HG03575 (cell line): ENCODE measurements around the gene ETS1.

Source experiments
- ATAC-seq: cut with Tn5 transposase; IDR thresholded peaks from one replicate; pipeline ENCODE4 v1.9.1; 2021; ENCODE audit not compliant: unreplicated experiment, insufficient number of reproducible peaks, low FRiP score; ENCODE audit errors: extremely low read depth

Gene ETS1

DNA sequence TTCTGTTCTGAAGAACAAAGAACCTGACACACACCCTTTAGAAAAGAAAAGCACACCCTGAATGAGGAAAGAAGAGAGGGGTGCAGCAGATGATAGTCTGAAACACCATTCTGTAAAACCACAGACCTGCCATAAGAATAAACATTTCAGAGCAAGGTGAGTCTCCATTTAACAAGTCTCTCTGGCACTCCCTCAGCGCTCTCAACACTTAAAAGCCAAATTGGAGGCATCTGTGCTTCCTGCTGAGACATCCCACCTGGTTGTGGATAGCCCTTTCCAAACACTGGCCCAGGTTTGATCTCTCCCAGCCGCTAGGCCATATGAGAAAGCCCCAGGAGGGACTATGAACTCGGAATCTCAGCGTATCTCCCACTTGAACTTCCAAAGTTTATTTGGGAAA is 36.3 kb downstream of the ETS1 start:
- no peak for ATAC-seq

DNA sequence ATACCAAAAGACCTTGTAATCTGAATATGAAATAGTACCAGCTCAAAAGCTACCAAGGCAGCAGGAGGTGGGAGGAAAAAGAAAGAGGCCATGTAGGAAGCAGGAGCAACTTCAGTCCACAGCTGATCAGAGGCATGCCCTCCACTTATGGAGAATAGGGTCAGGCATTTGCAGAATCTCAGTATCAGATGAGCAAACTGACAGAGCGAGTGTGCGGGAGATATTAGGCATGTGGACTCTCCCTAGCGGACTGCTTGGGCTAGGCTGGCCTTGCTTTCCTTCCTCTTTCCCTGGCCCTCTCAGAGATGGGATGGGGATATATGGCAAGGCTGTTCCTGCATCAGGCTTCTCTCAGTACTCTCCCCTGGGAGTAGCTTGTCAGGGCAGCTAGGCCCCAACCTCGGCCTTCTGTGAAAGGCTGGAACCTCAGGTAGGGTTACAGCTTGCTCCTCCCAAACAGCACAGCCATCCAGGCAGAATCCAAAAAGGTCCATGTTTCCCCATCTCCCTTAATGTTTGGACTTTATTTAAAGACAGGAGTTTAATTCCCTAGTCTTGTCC is 37.0 kb downstream of the ETS1 start:
- no peak for ATAC-seq

DNA sequence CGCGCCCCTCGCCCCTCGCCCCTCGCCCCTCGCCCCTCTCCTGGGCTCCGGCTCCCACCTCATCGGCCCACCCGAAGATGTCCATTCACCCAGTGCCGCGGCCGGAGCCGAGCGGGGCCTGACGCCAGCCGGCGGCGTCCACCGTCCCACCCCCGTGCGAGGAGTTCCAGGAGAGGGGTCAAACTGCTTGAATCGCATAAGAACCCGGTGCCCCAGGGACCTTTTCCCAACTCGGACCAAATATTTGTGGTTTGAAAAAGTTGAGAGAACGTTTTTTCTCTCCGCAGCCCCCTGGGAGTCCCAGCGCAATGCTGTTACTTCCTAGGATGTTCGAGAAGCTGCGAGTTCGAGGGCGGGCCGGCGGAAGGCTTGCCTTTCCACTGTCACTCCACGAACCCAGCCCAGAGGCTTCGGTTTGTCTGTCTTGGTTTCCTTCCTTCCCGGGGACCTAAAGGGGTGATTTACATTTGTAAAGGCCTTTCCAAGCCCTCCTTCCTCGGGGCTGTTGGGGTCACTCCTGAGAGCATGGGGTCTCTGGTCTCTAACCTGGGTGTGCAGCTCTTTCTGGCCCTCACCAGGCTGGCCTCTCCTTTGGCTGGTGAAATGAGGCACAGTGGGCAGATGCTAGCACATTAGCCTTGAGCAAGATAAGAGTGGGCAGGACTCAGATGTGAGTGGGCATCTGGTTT is 38.0 kb downstream of the ETS1 start:
- no peak for ATAC-seq

DNA sequence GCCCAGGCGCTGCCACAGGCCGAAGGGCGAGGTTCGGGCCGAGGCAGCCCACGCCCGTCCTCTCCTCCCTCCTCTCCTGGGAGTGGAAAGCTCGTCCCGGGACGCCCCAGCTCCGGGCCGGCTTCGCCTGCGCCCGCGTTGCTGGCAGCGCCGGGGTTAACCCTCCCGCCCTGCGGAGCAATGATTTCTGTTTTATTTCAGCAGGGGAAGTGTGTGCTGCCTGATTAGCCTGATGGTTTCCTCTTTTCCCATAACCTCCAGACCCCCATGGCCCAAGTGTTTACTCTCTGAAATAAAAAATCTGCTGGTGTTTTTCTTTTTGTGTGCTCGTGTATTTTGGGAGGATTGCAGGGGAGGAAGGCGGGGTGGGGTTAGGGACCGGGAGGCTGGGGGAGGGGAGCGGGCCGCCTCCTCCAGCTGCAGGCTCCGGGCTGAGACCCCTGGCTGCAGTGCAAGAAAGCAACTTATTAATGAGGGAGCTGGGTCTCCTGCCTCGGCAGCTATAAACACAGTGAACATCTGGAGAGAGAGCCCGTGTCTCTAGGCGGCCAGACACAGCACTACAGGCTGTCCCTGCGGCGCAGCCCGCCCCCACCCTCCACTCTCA is 38.6 kb downstream of the ETS1 start:
- ATAC-seq: no peak

DNA sequence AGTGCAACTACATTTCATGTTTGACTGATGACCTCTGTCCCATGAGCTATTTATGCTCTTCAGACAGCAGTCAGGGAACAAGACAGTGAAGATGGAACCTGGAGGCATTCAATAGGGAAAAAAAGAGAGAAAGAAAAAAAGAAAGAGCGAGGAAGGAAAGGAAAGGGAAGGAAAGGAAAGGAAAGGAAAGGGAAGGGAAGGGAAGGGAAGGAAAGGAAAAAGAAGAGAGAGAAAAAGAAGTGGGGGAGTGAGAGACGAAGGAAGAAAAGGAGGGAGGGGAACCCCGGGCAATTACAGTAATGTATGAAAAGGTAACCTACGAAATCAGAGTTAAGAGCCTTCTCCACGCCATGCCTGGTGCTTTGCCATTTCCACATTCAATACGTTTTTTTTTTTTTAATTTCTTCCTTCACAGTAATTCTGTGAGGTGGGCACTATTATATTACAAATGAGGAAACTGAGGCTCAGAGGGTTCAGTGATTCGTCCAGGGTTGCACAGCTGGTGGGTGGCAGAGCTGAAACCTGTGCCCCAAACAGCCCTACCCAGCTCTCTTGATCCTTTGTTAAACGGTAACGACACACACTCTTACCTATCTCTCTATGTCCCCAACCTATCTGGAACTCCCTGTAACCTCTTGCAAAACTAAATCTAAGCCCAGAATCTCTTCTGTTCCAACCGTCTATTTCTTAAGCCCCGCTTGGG is 39.3 kb downstream of the ETS1 start:
- no peak for ATAC-seq

DNA sequence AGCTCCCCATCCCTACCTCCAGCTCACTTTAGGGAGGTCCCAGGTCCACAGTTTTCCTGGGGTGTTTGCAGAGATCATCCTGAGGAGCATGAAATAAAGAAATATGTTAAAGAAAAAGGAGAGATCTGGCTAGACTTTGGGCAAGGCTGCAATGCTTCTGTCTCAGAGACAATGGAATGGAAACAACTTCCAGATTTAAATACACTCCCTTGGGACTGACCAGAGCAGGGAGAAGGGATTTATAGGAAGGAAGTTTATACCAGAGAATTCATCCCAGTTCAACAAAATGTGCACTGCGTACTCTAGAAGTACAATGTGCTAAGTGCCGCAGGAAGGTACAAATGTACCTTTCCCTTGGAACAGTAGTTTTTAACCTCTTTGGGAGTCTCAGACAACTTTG is 40.4 kb downstream of the ETS1 start:
- no peak for ATAC-seq

GRCh38 chr11:128544471-128545051 is 42.8 kb downstream of the ETS1 start:
- no peak for ATAC-seq

GRCh38 chr11:128540469-128540868 is 46.9 kb downstream of the ETS1 start:
- ATAC-seq: no peak

- no peak for ATAC-seq
These were observed 50.9 kb downstream of the ETS1 start for GRCh38 chr11:128536506-128536905.

GRCh38 chr11:128535468-128536457 is 51.6 kb downstream of the ETS1 start:
- no peak for ATAC-seq

GRCh38 chr11:128533472-128533871 is 53.9 kb downstream of the ETS1 start:
- ATAC-seq: no peak

DNA sequence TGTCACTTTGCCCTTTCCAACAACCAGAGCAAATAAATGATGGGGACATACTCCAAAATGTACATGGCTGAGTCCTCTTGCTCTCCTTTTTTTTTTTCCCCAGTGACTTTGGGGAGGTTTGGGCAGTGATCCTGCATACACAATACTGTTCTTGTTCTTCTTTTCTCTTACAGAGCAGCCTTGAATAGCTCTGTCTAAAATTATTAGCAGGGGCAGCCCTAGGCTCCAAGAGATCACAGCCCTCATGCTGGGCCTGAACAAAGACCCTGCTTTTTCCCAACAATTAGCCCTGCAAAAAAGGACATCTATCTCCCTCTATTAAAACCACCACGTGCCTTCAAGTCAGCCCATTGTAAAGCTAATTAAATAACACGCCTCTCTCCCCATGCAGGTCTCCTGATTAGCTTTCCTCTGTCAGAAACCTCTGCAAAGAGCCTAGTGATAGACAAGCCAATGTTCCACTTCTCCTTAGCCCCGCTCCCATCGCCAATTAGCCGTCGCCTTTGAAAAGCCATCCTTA is 54.7 kb downstream of the ETS1 start:
- no peak for ATAC-seq

DNA sequence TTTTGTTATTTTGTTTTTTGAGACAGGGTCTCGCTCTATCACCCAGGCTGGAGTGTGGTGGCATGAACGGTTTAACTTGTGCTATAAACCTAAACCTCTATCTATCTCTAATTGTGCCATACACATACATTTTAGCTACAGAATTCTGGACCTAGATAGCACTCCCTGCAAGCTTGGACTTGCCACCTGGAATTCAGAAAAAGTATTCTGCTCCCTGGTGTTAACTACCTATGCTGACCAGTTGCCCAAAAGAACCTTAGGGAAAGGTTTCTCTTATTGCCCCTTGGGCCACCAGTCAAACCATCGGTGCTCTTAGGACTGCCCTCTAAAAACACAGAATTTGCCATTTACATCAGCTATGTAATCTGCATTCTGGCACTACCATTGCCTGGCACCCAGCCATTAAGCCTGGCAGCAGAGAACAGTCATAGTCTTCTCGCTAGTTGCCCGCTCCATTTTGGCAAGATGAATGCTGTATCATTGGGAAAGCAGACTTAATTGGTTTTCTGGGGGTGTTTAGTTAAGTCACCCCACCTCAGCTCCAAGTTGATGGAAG is 55.3 kb downstream of the ETS1 start:
- no peak for ATAC-seq

DNA sequence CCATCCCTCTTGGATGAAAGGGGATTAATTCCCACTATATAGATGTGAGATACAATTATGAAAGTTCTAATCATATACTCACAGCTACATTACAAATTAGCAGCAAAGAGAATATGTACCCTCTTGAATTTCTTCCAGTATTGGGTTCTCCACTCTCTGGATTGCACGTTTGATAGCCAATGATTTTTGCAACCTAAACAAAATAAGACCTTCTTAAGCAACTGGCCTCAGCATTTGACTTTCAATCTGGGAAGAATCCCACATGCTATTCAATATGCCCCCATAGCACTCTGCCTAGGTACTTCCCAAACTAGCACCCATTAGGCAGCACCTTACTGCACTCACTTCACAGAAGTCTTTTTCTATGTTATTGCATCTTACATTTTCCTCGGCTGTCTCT is 55.8 kb downstream of the ETS1 start:
- no peak for ATAC-seq

DNA sequence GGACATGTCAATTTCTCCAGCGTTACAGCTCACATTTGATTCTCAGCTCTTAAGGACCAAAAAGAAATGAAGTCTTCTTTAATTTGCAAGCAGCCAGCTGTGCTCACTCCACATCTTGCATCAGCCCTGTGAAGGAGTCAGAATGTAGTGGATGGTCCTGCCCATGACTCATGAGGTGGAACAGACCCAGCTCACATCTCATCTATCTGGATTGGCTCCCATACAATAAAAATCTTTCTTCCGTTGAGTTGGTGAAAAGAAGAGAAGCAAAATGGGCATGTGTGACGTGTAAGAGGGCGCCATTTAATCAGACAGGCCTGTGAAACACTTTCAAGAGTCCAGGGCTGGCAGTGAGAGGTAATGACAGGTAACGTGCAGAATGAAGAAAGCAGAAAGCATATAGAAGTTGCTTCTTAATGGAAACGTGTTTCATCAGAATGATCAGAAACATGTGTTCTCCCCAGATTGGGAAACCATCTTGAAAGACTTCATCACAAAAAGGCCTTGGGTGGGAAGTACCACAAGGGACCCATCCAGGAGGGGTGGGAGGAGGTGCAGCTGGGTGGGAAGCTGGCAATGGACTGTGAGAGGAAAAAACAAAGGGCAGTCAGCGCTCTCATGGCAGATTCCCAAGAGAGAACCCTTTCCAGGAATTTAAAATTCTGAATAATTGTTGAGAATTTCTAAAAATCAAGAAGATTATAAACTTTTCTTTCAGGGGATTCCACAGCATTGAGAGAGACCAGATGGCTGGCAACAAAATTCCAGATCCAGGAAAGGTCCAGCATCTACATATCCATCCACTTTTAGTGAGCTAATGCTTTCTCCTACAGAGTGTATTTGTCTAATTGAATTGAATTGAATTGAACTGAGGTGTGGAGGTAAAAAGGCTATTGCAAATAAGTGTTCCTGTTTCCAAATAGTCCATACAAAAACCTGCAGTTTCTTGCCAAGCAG is 57.0 kb downstream of the ETS1 start:
- ATAC-seq: no peak

- no peak for ATAC-seq
These were observed 59.1 kb downstream of the ETS1 start for GRCh38 chr11:128528294-128528693.

DNA sequence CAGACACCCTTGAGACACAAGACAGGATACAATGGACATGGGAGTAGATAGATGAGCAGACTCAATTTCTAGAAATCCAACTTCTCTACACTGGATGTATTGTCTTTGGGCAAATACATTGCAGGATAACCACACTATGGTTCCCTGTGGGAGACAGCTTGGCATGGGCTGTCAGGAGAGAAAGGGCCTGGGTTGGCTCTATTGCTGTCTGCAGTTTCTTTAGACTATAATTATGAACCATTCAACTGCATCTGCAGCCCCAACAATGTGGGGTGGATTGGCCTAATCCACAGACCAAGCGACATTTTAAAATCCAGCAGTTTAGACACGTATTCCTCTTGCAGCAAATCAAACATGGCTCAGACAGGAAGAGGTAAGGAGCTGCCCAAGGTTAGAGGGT is 60.3 kb downstream of the ETS1 start:
- no peak for ATAC-seq
